ENCODE measurements around the gene FPGS. TPM values are rescaled to one million over a fixed set of nuclear protein-coding genes. Genes with fewer than 3 reads are reported as not detected.

Gene FPGS
- total RNA-seq, 1 donor from 2014 or later = 42.4 TPM

DNA sequence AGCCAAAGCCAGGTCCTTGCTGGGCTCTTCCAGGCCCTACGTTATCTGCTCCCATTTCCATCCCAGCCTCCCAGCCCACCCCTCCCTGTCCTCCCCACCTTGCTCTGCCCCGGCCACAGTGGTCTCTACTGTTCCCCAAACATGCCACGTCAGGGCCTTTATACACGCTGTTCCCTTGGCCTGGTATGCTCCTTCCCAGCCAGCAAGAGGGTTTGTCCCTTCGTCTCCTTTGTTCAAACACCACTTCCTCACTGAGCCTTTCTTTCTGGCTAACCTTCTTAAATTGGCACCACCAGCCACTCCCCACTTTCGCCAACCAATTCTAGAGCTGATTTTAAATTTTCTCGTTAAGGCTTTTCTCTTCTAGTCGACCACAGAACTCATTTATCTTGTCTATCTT lies 34.0 kb upstream of the FPGS start:
- Mint-ChIP-seq H3K27ac (peak overlapping the region; percentile 84), H3K9me3 (no peaks in the 10 kb centered on the region), H3K4me3 (peak overlapping the region; percentile 62), H3K36me3 (no peaks in the 10 kb centered on the region), H3K4me1 (ENCODE audit: unreplicated experiment) (peaks cover 47% of the 10 kb centered on the region), H3K27me3 (peaks cover 25% of the 10 kb centered on the region)
- TF ChIP-seq CTCF (conservative IDR thresholded peaks at IDR 0.05) = no peak
- no peak for DNase-seq (ENCODE audit: extremely low spot score, unreplicated experiment)

- Mint-ChIP-seq H3K4me1 (ENCODE audit: unreplicated experiment) (peaks cover 44% of the 10 kb centered on the region), H3K4me3 (no peak overlapping the region), H3K27ac (peak overlapping the region; percentile 84)
Observed at GRCh38 chr9:127769101-127769500, 33.6 kb upstream of the FPGS start.

DNA sequence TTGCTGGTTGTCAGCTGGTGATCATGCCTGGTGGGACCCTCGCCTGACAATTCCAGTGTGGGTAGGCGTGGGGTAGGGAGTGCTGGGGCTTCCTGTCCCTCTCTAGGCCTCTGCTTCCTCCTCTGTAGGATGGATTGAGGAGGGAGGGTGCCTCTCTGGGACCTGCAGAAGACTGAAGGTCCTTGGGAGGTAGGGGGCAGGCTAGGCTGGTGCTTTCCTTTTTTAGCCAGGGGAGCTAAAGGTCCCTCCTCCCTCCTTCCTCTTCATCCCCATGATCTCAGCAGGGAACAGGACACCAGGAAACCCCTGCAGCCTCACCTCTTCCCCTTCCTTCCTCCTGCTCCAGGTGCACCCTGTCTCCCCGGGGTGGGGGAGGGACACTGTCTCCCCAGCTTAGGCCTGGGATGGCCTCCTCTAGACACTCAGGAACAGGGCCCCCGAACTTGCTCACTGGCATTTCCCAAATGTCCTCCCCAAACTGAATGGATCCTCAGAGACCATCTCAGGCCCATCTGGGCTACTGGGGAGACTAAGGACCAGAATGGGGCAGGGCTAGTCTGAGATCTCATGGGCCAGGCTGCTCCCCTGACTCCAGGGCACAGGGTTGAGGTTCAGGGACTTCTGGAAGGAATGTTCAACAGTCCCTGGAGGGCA lies 32.6 kb upstream of the FPGS start:
- Mint-ChIP-seq H3K4me1 (ENCODE audit: unreplicated experiment) (peaks cover 41% of the 10 kb centered on the region), H3K36me3 (no peaks in the 10 kb centered on the region)

More at GRCh38 chr9:127769101-127769500, 33.6 kb upstream of the FPGS start:
- no peaks in the 10 kb centered on the region for H3K9me3 Mint-ChIP-seq
- no peak for TF ChIP-seq CTCF (conservative IDR thresholded peaks at IDR 0.05)
- H3K27me3 Mint-ChIP-seq = peaks cover 22% of the 10 kb centered on the region
- no peaks in the 10 kb centered on the region for H3K36me3 Mint-ChIP-seq
- DNase-seq (ENCODE audit: extremely low spot score, unreplicated experiment) = no peak

GRCh38 chr9:127770583-127770904 lies 32.1 kb upstream of the FPGS start:
- no peak for DNase-seq (ENCODE audit: extremely low spot score, unreplicated experiment)
- peak overlapping the region; percentile 89 for H3K4me3 Mint-ChIP-seq
- peaks cover 36% of the 10 kb centered on the region for H3K4me1 Mint-ChIP-seq (ENCODE audit: unreplicated experiment)
- H3K36me3 Mint-ChIP-seq = no peaks in the 10 kb centered on the region
- no peak overlapping the region for H3K27ac Mint-ChIP-seq
- TF ChIP-seq CTCF (conservative IDR thresholded peaks at IDR 0.05) = no peak
- no peaks in the 10 kb centered on the region for H3K9me3 Mint-ChIP-seq
- peaks cover 13% of the 10 kb centered on the region for H3K27me3 Mint-ChIP-seq

More for the DNA sequence above, 32.6 kb upstream of the FPGS start:
- Mint-ChIP-seq H3K4me3 (peak overlapping the region; percentile 89), H3K27ac (no peak overlapping the region), H3K27me3 (peaks cover 15% of the 10 kb centered on the region), H3K9me3 (no peaks in the 10 kb centered on the region)
- TF ChIP-seq CTCF (conservative IDR thresholded peaks at IDR 0.05) = no peak
- DNase-seq (ENCODE audit: extremely low spot score, unreplicated experiment) = no peak

GRCh38 chr9:127770905-127771569 lies 31.6 kb upstream of the FPGS start:
- peak overlapping the region; percentile 89 for H3K4me3 Mint-ChIP-seq
- H3K4me1 Mint-ChIP-seq (ENCODE audit: unreplicated experiment) = peaks cover 36% of the 10 kb centered on the region
- peak overlapping the region; percentile 16 for H3K27ac Mint-ChIP-seq
- no peaks in the 10 kb centered on the region for H3K9me3 Mint-ChIP-seq
- peak; percentile 100 for DNase-seq (ENCODE audit: extremely low spot score, unreplicated experiment)
- no peaks in the 10 kb centered on the region for H3K36me3 Mint-ChIP-seq
- peaks cover 10% of the 10 kb centered on the region for H3K27me3 Mint-ChIP-seq
- TF ChIP-seq CTCF (conservative IDR thresholded peaks at IDR 0.05) = no peak

Measured in type B pancreatic cell (in vitro differentiated cells).